ENCODE measurements around the gene INTS6.
A peak's percentile ranks its signal among the peaks of the same experiment; 100 is the strongest.

Gene INTS6, protein sequence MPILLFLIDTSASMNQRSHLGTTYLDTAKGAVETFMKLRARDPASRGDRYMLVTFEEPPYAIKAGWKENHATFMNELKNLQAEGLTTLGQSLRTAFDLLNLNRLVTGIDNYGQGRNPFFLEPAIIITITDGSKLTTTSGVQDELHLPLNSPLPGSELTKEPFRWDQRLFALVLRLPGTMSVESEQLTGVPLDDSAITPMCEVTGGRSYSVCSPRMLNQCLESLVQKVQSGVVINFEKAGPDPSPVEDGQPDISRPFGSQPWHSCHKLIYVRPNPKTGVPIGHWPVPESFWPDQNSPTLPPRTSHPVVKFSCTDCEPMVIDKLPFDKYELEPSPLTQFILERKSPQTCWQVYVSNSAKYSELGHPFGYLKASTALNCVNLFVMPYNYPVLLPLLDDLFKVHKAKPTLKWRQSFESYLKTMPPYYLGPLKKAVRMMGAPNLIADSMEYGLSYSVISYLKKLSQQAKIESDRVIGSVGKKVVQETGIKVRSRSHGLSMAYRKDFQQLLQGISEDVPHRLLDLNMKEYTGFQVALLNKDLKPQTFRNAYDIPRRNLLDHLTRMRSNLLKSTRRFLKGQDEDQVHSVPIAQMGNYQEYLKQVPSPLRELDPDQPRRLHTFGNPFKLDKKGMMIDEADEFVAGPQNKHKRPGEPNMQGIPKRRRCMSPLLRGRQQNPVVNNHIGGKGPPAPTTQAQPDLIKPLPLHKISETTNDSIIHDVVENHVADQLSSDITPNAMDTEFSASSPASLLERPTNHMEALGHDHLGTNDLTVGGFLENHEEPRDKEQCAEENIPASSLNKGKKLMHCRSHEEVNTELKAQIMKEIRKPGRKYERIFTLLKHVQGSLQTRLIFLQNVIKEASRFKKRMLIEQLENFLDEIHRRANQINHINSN

GRCh38 chr13:51452361-51453206, at the start of gene INTS6:
INTS6 (minus strand) TSS chr13:51453036; CDS start chr13:51452525, 511 bp downstream.
- peak; percentile 99 for DNase-seq

- peak; percentile 51 for DNase-seq
Measured at GRCh38 chr13:51502153-51502651, 49.4 kb upstream of the INTS6 start.

DNA sequence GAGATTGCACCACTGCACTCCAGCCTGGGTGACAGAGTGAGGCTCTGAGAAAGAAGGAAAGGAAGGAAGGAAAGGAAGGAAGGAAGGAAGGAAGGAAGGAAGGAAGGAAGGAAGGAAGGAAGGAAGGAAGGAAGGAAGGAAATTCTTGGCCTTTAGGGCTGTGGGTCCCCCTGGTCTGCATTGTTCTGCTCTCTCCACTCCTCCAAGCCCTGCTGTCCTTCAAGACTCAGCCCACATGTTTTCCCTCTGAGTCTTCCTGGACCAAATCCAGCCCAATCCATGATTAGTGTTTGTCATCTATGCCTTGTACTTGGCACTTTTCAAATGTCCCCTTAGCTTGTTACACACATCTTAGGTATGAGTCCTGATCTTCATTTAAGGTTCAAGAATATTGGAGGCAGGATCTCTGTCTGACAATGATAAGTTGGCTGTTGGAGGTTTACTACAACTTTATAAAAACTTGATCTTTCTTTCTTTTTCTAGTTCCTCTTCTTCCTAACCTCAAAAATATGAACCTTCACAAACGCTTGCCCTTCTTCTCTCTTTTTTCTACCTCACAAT, 48.8 kb upstream of the INTS6 start:
- DNase-seq: peak; percentile 51

DNA sequence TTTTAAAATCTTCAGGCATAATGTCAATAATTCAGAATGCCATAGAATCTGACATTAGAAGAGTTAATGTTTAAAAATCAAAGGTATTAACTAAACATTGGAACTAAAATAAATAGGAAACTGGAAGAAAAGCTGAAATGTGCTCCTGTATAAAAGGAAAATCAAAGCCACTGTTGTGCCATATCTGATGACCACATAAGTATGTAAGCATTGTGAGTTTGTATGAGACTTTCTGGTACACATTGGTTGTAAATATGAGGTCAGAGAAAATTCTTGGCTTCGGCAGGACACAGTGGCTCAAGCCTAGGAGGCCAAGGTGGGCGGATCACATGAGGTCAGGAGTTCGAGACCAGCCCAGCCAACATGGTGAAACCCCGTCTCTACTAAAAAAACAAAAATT, 48.3 kb upstream of the INTS6 start:
- DNase-seq: no peak

- no peak for DNase-seq
Measured at GRCh38 chr13:51500687-51501086, 47.9 kb upstream of the INTS6 start.

GRCh38 chr13:51499841-51500240, 47.0 kb upstream of the INTS6 start:
- DNase-seq: no peak

- no peak for DNase-seq
Measured at GRCh38 chr13:51495316-51495715, 42.5 kb upstream of the INTS6 start.

- DNase-seq: no peak
Measured at GRCh38 chr13:51494156-51494555, 41.3 kb upstream of the INTS6 start.

GRCh38 chr13:51488212-51488611, 35.4 kb upstream of the INTS6 start:
- DNase-seq: no peak

DNA sequence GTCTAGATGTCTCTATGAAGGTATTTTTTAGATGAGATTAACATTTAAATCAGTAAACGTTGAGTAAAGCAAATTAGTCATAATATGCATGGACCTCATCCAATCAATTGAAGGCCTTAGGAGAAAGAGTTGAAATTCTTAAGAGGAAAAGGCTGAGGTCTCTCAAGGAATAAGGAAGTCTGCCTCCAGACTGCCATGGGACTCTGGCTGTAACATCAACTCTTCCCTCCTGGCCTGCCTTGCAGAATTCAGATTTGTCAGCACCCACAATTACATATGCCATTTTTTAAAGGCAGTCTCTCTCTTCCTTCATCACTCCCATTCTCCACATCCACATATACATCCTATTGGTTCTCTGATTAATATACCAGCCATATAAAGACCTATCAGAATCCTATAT, 28.8 kb upstream of the INTS6 start:
- DNase-seq: no peak

GRCh38 chr13:51479199-51479523, 26.3 kb upstream of the INTS6 start:
- DNase-seq: no peak

- no peak for DNase-seq
Measured at GRCh38 chr13:51478418-51479198, 25.8 kb upstream of the INTS6 start.

- no peak for DNase-seq
Measured at GRCh38 chr13:51477653-51478324, 25.0 kb upstream of the INTS6 start.

- no peak for DNase-seq
Measured at GRCh38 chr13:51477149-51477548, 24.3 kb upstream of the INTS6 start.

GRCh38 chr13:51475727-51476501, 23.1 kb upstream of the INTS6 start:
- DNase-seq: no peak

- DNase-seq: no peak
Measured at GRCh38 chr13:51469790-51470189, 17.0 kb upstream of the INTS6 start.

- no peak for DNase-seq
Measured at GRCh38 chr13:51467730-51468129, 14.9 kb upstream of the INTS6 start.

DNA sequence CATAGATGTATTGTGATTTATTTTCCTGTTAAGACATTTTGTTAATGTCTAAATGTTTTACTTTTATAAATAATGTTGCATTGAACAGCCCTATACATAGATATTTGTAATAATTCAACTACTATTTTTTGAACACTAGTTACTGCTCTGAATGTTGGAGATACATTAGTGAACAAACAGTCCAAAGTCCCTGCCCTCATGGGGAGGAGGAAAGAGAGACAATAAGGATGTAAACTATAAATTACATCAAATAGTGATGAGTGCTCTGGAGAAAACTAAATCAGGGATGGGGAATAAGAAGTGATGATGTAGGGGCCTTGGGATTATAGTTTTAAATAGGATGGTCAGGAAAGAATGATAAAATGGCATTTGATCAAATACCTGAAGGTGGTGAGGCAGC, 12.3 kb upstream of the INTS6 start:
- no peak for DNase-seq

DNA sequence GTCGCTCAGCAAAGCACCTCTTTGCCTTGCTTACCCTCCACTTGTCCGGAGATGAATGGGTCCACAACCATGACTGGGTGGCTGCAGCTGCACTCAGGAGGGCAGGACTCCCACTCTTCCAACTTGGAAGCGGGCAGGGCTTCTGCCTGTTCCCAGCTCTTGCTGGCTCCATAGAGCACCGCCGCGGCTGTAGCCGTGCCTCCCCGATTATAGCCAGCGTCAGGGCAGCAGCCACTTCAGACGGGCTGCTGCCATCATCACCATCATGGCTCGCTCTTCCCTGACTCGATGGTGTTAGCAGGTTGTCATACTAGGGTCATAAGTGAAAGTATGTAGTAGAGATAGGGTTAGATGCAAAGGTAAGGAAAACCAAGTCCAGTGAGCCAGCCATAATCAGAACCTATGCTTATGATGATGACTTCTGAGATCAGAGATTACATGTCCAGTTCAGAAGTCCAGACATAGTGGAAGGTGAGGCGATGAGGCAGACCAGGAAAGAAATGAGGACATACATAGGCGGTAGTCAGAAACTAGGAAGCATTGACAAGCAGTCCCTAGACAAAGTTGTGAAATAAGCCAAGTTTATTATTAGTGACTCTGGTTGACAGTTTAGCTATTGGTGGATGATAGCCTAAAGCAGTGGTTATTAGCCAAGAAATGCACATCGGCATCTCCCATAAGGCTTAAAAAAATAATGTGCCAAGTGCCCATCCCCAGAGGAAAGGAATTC, 4.4 kb upstream of the INTS6 start:
- no peak for DNase-seq

DNA sequence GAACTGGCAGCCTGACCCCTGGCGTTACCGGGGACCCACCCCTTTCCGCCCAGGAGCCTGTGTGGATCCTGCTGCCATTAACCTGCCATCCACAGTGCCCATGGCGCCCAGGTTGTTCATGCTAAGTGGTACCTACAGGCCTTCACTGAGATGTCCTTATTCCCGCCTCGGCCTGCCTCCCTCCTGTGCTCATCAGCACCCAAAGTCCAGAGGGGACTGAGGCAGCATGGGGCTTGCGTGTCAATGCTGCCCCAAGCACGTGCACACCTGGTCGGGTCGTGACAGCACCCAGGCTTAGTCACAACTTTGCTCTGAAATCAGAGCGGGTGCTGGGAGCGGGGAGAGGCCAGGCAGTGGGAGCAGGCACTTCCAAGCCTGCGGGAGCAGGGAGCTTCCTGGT, 3.7 kb upstream of the INTS6 start:
- no peak for DNase-seq
